ENCODE results near the gene SMIM44.

SMIM44 gene

DNA sequence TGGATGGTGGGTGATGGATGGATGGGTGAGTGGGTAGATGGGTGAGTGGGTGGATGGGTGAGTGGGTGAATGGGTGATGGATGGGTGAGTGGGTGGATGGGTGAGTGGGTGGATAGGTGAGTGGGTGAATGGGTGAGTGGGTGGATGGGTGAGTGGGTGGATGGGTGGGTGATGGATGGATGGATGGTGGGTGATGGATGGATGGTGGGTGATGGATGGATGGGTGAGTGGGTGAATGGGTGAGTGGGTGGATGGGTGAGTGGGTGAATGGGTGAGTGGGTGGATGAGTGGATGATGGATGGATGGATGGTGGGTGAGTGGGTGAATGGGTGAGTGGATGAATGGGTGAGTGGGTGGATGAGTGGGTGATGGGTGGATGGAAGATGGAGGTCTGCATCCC is 5.7 kb downstream of the SMIM44 start:
- DNase-seq (ENCODE audit: low spot score): no peak

DNA sequence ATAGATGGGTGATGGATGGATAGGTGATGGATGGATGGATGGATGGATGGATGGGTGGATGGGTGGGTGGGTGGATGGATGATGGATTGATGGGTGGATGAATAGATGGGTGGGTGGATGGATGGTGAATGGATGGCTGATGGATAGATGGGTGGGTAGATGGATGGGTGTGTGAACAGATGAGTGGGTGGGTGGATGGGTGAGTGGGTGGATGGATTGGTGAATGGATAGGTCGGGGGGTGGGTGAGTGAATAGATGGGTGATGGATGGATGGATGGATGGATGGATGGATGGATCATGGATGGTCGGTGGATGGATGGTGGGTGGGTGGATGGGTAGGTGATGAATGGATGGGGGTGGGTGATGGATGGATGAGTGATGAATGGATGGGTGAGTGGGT is 6.4 kb downstream of the SMIM44 start:
- DNase-seq (ENCODE audit: low spot score): no peak

DNA sequence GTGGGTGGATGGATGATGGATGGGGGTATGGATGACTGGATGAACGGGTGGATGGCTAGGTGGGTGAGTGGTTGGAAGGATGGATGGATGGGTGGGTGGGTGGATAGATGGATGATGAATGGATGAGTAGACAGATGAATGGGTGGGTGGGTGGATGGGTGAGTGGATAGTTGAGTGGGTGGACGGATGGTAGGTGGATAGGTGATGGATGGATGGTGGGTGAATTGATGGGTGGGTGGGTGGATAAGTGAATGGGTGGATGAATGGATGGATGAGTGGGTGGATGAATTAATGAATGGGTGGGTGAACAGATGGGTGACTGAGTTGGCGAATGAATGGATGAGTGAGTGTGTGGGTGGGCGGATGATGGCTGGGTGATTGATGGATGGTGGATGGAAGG is 7.8 kb downstream of the SMIM44 start:
- no peak for DNase-seq (ENCODE audit: low spot score)

DNA sequence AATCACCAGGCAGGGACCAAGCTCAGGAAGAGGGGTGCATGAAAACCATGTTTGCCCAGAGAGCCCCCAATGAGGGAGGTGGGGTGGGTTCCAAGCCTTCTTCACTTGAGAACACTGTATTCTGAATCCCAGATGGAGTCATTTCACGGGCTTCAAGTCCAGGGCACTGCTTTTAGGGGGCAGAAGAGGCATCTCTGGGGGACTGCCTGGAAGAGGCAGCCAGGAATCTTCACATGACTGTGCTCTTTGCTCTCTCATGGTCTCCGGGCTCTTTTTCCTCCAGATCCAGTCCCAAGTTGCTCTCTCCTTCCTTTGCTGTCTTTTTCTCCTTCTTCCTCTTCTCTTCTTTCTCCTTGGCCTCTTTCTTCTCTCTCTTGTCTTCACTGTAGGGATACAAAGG is 8.6 kb downstream of the SMIM44 start:
- DNase-seq (ENCODE audit: low spot score): no peak

DNA sequence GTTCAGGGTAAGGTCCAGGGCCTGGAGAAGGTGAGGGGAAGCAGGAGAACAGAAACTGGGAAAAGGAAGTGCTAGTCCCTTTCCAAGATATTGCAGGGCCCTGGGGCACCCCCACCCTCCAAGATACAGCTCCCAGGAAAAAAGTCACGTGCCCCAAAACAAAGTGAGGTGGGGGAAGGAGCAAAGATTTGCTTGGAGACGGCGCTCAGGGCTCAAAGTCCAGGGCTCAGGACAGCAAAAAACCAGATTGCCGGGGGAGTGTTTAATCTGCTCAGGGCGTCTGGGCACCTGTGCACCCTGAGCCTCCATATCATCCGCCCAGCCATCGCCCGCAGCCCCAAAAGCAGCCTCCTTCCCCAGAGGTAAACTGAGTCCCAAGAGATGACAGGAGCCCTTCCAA is 9.2 kb downstream of the SMIM44 start:
- DNase-seq (ENCODE audit: low spot score): no peak

DNA sequence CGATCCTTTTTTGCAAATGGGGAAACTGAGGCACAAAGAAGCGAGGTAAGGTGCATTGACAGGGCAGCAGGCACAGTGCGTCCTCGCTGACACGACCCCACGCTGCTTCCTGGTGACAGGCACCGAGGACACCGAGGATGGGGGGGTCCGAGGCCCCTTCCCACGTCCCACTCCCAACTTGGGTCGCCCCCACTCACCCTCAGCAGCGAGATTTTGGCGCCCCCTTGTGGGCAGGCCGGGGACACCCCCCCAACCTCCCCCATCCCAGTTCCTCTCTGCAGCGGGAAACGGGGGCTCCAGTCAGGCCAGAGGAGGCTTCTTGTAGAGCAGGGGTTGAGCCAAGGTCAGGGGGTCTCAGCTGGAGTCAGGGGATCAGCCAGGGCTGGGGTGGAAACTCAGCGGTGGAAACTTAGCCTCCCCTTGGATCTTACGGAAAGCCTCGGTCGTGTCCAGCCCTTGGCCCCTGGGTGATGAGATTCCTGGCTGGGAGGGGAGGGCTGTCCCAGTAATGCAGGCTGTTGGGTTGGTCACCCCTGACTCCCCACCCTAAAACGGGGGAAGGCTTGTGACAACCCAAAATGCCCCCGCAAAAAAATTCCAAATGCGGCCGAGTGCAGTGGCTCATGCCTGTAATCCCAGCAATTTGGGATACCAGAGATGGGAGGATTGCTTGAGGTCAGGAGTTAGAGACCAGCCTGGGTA is 11.1 kb downstream of the SMIM44 start:
- DNase-seq (ENCODE audit: low spot score): peak; percentile 16

DNA sequence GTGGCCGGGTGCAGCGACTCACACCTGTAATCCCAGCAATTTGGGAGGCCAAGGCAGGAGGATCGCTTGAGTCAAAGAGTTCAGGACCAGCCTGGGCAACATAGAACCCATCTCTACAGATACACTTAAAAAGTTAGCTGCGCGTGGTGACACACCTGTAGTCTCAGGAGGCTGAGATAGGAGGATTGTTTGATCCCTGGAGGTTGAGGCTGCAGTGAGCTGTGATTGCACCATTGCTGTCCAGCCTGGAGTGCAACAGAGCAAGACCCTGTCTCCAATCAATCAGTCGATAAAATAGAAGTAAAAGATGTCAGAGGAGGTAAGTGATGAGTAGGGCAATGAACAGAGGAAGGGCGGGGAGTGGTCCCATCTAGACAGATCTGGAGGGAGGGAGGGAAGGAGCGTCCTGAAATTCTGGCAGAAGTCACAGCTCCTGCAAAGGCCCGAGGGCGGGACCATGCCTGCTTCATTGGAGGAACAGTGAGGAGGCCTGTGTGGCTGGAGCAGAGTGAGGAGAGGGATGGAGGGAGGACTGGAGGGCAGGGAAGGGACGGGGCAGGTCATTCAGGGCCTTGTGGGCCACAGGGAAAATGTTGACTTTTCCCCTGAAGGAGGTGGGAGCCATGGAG is 12.6 kb downstream of the SMIM44 start:
- DNase-seq (ENCODE audit: low spot score): no peak

DNA sequence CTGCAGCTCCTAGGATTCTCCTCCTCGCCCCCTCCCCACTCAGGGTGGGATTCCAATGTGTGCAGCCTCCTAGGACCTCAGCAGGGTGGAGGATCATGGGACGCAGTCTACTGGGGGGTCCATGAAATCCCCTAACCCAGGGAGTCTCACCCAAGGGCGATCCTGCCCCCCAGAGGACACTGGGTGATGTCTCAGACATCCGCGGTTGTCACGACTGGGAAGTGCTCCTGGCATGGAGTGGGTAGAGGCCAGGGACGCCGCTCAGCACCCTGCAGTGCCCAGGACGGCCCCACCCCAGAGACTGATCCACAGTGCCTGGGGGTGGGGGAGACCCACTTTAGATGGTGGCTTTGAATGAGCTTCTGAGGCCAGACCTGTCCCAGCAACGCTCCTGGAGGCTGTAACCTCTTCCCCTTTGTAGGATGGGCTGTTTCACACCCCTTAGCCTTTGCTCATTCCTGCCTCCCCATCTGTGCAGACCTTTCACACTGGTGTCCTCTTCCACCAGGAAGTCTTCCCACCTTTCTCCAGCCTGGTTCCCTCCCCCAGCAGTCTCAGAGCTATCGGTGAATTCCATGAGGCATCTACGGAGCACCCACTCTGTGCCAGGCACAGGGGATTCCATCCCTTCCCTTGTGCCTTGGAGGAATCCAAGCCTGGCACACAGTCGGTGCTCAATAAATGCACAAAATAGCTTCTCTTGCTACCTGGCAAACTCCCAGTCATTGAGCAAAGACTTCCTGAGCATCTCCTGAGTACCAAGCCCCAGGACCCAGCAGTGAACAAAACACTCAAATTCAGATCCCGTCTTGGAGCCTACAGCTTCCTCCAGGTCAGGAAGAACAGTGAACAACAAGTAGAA is 13.4 kb downstream of the SMIM44 start:
- DNase-seq (ENCODE audit: low spot score): no peak

DNA sequence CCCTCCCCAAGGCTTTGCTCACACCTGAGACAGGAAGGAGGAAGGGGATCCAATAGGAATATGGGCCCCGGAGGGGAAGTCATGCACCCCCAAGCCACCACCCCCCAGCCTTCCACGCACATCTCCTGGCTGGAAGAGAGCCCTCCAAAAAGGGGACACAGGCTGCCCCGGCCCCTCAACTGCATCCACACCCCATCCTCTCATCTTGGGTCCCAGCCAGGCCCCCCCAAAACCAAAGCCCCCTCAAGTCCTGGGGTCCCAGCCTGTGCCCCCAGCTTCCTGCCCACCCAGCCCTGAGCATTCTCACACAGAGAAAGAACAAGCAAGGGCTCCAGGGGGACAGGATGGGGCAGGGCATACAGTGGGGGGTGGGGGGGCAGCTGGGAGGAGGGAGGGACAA is 15.0 kb downstream of the SMIM44 start:
- DNase-seq (ENCODE audit: low spot score): no peak

DNA sequence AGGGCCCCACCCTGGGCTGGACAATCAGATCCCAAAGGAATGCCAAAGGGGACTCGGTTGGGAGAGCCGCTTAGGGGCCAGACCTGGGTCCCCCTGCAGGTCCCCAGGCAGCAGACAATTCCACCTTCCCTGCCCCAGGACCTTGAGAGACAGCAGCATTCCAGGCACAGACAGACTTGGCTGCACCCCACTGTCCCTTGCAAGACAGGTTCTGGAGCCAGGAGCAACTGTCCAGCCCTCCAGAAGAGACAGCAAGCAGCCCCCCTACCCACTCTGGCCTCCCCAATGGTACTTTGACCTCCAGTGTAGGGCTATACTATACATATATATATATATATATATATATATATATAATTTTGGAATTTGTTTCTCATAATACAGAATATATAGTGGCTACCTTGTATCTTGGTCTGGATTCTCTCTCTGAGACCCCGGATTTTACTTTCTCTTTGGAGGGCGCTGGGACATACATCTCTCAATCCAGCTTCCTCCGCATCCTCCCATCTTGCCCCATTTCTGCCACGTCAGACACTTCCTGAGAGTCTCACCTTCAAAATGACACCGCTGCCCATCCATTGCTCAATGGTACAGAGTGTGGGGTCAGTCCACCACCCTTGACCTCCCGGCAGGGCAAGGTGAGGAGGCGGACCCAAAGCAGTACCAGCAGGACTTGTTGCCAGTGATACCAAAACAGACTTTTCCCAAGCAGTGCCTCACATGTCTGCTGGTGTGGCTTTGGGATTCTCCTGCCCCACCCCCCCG is 15.6 kb downstream of the SMIM44 start:
- no peak for DNase-seq (ENCODE audit: low spot score)

DNA sequence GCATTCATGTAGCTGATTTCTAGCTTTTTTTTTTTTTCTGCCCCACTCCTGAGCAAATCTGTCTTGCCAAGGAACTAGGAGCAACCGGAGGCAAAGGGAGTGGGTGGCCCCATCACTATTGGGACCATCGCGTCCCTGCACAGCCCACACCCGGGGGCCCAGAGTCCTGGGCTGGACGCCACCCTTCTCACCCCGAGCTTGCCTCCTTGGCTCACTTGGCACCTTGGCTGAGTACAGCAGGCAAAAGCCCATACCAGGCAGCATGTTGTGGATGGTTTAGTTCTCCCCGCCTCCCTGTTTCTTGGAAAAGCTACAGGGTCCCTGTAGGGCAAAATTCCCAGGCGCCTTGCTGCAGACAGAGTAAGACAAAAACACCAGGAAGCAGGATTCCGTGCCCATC is 16.6 kb downstream of the SMIM44 start:
- DNase-seq (ENCODE audit: low spot score): no peak

DNA sequence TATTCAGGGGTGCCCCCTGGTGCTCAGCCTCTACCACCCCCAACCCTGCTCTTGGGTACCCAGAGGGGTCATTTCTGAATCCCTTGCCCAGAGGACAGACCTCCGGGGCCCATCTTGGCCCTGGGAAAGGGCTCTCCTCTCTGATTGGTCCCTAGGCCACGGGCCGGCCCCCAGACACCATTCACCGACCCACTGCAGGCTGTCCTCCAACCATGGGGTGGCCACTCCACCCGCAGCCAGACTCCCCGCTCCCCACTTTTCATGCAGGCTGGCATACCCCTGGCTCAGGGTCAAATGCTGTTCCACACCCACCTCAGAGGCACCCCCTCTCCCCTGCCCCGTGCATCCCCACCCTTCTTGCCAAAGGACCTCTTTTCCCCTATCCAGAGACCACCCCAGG is 17.7 kb downstream of the SMIM44 start:
- DNase-seq (ENCODE audit: low spot score): no peak

DNA sequence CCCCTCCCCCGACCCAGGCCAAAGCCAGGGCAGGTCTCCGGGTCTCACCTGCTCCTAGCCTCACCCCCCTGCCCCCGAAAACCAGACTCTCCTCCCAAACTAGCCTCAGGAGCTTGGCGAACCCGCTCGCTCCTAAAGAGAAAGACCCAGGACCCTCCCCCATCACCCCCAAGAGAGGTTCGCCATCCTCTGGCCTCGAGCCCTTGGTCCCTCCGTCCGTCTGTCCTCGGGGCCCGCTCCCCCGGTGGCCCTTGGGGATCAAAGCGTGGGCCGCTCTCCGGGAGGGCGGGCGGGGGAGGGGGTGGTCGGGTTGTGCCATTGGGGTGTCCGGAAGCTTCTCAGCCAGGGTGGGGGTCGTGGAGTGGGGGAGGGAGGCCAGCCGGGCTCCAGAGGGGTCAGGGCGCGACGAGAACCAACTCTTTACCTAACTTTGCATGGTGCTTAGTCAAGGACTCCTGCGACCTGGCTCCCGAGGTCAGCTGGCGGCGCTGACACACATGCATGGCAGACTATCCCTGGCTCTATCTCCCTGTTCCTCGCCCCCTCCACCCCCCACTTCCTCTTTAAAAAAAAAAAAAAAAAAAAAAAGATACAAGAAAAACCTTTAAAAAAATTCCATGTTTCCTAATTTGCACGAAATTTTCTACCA is 18.5 kb downstream of the SMIM44 start:
- DNase-seq (ENCODE audit: low spot score): no peak

DNA sequence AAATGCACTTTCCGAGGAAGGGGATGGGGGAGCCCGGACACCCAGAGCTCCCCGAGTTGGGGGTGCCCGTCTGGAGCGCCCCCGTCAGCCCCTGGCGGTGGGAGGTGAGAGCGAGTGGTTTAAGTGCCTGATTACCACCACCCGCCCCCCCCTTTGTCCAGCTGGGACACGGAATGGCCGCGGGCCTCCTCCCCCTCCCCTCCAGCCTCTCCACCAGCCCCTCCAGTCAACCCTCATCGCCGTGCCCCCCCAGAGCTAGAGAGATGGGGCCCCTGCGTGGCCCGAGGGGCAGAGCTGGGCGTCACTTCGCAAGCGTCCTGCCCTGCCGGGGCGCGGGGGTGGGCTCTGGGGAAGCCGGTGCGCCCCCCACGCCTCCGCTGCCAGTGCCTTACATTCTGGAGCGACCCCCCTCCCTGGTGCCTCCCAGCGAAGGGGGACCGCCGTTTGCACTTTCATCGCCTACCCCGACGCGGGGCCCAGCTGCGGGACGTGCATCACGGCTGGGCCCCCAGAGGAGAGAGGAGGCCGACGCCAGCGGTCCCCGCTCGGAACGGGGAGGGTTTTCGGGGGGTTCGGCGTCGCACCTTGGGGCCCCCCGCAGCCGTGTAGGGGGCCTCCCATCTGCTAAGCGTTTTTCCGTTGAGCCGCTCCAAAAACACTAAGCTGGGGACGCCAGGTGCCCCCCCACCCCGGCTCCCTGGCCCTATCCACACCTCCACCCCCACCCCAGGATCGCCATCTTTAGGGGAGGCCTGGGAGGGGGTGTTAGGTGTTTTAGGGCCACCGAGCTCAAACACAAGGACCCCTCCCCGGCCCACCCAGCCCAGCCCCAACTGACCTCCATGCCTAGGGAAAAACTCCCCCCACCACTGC is 19.3 kb downstream of the SMIM44 start:
- DNase-seq (ENCODE audit: low spot score): no peak

DNA sequence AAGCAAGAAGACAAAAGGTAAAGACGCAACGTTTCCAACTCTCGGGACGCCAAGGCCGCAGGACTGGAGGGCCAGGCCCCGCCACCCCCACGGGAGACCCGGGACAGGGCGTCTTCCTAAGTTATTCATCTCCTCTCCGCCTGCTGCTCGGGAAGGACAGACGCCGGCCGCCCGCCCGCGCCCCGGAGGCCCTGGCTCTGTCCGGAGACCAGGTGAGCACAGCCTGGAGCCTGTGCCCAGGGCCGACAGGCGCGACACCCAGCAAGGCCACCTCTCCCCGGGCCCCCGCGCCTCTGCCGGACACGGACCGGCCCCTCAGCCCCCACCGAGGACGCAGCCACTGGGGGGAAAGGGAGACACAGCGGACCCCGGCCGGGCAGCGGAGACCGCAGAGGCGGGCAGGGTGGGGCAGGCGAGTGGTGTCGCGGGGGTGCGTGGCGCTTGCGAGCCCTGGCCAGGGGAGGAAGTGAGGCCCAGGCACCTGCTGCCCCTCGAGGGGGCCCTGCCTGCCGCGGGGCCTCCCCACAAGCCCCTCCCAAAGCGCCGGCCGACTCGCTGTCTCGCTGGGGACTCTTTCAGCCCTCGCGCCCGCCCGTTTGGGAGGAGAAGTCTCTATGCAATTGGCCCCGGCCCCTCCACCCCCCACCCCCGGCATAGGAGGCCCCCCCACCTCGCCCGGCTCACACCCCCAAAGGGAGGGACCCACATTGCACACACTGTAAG is 20.1 kb downstream of the SMIM44 start:
- no peak for DNase-seq (ENCODE audit: low spot score)

DNA sequence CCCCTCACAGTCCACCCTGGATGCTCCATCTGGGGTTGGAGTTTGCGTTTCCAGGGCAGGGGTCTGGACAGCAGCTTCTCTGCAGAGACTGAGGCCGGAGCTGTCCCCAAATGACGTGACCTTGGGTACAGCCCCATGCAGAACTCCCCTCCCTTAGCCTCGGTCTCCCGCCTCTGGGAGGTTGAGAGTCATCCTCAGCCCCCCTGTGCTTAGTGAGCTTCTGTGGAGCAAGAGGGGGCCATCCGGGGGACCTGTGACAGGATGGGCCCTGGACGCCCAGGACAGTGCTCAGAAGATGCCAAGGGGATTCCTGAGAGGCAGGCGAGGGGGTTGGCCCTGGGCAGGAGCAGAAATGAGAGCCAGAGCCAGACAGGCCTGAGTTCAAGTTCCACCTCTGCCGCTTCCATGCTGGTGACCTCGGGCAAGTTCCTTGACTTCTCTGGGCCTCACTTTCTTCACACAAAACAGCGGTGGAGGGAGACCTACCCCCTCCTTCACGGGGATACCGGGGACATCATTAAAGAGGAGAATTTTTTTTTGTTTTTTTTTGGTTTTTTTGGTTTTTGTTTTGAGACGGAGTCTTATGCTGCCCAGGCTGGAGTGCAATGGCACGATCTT is 23.2 kb downstream of the SMIM44 start:
- no peak for DNase-seq (ENCODE audit: low spot score)

DNA sequence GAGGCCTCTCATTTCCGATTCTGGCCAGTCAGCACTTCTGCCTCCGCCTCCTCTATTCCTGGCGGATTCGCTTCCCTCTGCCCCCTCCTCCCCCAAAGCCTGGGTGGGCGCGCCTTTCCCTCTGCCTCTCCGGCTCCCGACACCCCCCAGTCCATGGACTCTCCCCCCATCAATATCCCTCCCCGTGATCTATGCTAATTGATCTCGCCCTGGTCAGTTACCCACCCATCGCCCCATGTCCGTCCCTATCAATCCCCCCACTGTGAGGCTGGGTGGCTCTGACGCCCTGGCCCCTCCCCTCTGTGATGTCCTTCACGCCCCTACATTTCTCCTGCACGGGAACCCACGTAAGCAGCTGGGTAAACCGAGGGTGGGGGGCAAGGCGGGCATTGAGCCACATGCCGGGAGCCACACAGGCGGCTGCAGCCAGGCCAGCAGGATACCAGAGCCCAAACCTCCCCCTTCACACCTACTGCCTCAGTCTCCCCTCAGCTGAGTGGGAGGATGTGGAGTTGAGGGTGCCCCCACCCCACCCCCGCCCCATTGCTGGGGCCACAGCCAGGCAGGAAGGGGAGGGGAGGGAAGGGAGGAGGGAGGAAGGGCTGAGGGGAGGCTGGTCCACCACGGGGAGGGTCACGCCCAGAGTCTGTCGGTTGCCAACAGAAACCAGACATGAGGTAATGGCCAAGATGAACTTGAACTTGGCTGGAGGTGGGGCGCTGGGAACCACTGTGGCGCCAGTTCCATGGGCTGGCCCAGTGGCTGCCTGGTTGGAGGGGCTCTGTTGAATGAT is 24.0 kb downstream of the SMIM44 start:
- no peak for DNase-seq (ENCODE audit: low spot score)

DNA sequence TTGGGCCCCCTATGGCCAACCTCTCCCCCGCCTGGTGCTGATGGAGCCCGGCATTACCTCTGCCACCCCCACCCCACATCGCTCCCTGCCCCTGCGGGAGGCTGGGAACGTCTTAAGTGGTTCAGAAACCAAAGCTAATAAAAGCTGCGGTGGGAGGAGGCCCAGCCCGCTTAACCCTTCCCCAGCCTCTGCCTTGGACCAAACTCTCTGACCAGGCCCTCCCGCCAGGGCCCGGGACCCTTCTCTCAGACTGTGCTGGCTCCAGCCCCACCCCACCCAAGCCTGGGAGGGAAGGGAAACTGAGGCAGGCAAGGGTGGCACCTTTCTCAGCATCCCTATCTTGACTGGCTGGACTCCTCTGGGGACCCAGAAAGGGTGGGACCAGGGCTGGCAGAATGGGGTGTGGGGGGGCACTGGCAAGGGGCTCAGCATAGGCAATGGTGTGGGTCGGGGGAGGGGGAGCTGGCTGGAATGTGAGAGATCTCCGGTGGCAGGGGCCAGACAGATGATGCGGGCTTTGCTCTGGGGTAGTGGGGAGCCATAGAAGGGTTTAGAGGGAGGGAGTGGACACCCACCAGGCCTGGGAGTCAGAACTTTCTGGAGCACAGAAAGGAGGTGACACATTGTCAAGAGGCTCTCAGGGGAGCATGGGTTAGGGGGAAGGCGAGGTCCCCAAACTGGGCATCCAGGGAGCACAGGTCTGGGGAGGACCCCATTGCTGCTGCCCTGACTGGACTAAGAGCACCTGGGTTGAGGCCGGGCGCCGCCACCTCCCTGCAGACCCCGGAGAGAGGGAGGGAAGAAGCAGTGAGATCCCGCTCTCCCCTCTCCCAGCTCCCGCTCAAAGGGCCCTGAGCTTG is 24.8 kb downstream of the SMIM44 start:
- DNase-seq (ENCODE audit: low spot score): no peak
